SK-MEL-5 (cell line): ENCODE measurements around the gene OCRL. TPM values are rescaled to one million over a fixed set of nuclear protein-coding genes. Genes with fewer than 3 reads are reported as not detected.

Experiments used
- DNase-seq: peaks from one replicate; pipeline ENCODE4 v3.0.0-alpha.2; 2016; ENCODE audit warnings: low read depth, low spot score
- in situ Hi-C: cut with HindIII; loops from 2 replicates; pipeline ENCODE4 v1.10.0; 2016; ENCODE audit warnings: low sequenced_read_pairs, high pct_unique_total_duplicates, low pct_unique_long_range_greater_than_20kb
- total RNA-seq: library from RNA; depleted of rRNA; stranded (reverse); fragments of >200 nt; shearing (Covaris generic); gene quantifications from 2 replicates; pipeline ENCODE4 v1.2.3, GENCODE V29; 2014

OCRL gene
- total RNA-seq, 1 experiment from 2014 or later, result 15.4 TPM

- in situ Hi-C loops, result no loop called here
- no peak for DNase-seq
These were observed 69.3 kb downstream of the OCRL start for GRCh38 chrX:129609395-129609794.

DNA sequence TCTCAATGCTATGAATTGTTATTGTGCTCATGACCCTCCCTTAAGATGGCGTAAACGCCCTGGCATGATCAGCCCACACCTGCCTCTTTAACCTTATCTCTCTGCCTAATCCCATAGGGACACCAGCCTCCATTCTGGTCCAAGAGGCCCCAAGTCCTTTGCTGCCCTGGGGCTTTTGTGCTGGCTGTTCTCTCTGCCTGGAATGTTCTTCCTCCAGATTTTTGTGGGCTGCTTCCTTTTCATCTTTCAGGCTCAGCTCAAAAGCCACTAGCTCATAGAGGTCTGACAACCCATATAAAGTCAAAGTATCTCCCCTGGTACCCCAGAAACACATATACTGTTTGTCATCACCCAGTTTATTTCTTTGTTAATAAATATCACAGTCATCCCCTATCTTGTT lies 72.3 kb downstream of the OCRL start:
- in situ Hi-C loops, result no loop called here
- no peak for DNase-seq

DNA sequence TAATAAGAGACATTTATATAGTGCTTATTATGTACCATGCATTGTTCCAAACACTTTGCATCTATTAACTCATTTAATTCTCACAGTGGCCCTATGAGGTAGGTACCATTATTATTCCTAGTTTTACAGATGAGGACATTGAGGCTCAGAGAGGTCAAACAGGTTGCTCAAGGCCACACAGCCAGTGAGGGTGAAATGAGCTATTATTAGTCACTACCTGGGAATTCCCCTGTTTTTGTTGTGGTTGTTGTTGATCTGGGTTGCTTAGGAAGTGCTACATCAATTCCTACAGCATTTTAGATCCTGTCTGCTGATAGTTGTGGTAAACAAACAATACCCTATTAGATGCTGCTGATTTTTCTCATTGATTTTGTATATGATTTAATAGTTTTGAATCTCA lies 73.5 kb downstream of the OCRL start:
- in situ Hi-C loops, result no loop called here
- DNase-seq, result no peak

DNA sequence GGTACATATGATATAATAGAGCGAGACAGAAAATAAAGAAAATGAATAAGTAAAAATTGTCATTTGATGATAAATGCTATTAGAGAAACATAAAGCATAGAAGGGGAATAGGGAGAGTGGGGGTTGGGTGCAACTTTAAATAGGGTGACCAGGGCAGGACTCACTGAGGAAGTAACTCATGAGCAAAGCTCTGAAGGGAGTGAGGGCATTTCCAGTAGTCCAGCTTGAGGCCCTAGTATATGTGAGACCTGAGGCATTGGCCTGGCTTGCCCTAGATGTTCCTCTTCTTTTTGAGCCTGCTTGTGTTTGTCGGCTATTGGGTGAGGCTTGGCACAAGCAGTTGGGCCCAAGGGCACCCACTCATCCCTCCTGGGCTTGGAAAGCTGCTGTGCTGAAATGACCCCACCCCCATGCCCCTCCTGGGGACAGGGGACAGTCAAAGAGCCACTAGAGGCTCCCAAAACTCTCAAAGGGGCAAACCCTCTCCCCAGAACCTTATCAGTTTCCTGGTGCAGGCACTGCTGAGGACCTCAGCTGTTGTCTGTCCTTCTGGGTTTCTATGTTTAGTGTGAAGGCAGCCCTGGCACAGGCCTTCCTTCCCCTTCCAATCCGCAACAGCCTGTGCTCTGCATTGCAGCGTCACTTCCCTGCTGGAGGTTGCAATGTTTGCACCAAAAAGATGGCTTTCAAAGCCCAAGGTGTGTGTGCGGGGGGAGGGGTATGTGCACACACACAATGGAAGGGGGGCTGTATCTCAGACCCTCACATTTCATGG lies 74.6 kb downstream of the OCRL start:
- no peak for DNase-seq
- in situ Hi-C loops, result no loop called here

- no peak for DNase-seq
- in situ Hi-C loops, result no loop called here
These were observed 77.4 kb downstream of the OCRL start for GRCh38 chrX:129617420-129617819.

DNA sequence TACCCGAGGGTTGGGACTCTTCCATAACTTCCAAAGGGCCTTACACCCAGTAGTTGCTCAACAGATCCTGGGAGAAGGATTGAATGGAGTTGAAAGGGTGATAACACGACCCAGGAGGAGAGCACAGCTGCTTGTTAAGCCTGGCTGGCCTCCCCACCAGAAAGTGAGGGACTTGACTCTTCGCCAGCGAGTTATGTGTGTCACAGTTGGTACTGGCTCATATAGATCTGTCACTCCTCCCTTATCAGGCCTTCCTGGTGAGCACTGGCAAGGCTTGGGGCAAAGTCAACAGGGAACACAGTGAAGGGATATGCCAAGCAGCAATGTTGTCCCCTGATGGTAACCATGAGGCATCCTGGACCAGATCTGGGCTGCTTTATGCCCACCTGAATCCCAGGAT lies 78.9 kb downstream of the OCRL start:
- in situ Hi-C loops, result no loop called here
- no peak for DNase-seq

- no peak for DNase-seq
- in situ Hi-C loops, result no loop called here
These were observed 82.8 kb downstream of the OCRL start for GRCh38 chrX:129622757-129623301.

DNA sequence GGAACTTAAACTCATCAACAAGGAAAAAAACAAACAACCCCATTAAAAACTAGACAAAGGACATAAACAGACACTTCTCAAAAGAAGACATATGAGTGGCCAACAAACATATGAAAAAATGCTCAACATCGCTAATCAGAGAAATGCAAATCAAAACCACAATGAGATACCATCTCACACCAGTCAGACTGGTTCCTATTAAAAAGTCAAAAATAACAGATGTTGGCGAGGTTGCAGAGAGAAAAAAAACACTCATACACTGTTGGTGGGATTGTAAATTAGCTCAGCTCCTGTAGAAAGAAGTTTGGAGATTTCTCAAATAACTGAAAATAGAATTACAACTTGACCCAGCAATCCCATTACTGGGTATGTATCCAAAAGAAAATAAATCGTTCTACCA lies 86.0 kb downstream of the OCRL start:
- DNase-seq, result no peak
- in situ Hi-C loops, result no loop called here

DNA sequence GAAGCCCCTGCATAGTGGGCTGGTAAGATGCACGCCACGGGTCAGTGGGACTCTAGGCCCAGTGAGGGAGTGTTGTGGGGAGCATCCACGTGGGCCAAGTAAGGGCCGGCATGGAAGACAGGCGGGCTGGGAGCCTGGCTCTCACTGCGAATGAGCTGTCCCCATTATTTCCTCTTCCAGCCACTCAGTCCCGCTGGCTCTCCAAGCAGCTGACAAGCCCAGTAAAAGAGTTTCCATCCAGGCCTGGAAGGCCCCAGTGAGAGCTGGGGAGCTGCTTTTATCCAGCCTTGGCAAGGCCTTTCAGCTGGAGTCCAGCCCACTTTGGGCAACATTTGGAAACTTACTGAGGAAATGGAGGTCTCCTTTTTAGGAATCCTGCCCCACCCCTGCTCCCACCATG lies 89.8 kb downstream of the OCRL start:
- no peak for DNase-seq
- in situ Hi-C loops, result no loop called here

- in situ Hi-C loops, result no loop called here
- DNase-seq, result no peak
These were observed 91.8 kb downstream of the OCRL start for GRCh38 chrX:129631849-129632248.

DNA sequence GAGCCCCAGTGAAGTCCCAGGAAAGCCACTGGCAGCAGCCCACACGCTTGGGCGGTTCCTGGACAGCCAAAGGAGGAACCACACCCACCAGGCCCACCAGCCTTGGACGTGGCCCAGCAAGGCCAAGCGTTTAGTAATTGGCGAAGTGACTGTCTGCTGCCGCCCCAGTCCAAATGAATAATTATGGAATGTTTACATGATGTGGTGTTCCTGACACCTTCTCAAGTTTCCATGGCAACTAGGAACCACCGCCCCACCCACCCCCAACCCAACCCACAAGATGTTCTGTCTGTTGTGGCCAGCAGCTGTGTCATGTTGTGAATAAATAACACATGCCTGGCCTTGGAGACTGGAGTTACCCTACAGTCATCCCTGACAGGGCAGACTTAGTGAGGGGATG lies 92.4 kb downstream of the OCRL start:
- in situ Hi-C loops, result no loop called here
- DNase-seq, result no peak

- in situ Hi-C loops, result no loop called here
These were observed 94.5 kb downstream of the OCRL start for GRCh38 chrX:129634541-129634940.

GRCh38 chrX:129636175-129636681 lies 96.2 kb downstream of the OCRL start:
- in situ Hi-C loops, result no loop called here
- DNase-seq, result no peak

More at GRCh38 chrX:129634541-129634940, 94.5 kb downstream of the OCRL start:
- DNase-seq, result no peak

DNA sequence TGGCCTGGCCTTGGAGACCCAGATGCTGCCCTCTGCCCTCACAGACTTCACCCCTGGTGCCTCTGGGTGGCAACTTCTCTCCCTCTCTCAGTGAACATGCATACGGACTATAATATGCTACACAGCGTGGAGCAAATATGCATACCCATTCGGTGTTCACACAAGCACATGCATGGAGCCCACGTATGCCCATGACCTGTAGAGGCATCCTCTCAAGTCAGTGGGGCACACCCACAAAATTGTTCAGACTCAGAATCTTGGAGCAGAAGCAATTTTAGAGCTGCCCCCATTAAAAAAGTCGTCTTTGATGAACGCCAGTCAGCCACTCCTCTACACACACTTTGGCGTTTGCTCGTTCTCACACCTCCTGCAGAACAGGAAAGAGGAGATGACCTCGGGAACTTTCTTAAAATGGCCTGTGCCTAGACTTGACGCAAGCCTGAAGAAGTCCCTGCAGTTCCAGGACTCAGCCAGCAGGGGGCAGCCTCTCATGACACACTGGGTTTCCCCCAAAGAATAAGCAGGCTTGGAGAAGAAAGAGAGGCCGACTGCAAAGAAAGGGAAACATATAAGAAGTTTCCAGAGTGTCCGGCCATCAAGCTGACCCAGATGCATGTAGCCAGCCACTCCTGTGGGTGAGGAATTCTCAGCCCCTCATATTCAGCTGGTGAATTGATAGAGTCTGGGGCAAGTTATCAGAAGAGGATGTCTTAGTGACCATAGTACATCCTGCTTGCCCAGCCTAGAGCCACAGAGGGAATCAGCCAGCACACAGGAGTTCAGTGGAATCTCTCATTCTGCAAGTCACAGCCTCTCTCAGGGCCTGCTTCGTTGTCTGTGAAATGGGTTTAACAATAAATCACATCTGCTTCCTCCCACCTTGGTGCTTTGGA lies 97.4 kb downstream of the OCRL start:
- DNase-seq, result peak; percentile 69
- in situ Hi-C loops, result no loop called here

- DNase-seq, result no peak
- in situ Hi-C loops, result no loop called here
These were observed 98.9 kb downstream of the OCRL start for GRCh38 chrX:129638917-129639316.

DNA sequence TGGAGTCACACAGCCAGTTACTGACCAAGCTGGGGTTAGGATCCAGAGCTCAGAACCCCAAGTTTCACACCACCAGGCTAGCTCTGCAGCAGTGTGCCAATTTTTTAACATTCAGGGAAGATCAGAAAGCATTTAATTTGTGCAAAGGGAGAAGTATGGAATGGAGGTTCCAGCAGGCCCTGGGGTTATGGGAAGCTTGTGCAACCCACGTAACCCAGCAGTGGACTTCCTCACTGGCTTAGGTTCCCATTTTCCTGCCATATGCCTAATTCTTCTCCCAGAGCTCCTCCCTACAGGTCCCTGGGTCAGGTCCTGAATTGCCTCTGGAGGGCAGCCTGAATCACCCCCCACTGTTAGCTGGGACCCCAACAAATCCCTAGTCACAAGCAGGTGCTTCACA lies 100.7 kb downstream of the OCRL start:
- in situ Hi-C loops, result no loop called here
- no peak for DNase-seq

GRCh38 chrX:129641469-129641868 lies 101.4 kb downstream of the OCRL start:
- no peak for DNase-seq
- in situ Hi-C loops, result no loop called here

GRCh38 chrX:129641941-129642340 lies 101.9 kb downstream of the OCRL start:
- in situ Hi-C loops, result no loop called here
- no peak for DNase-seq
